Right atrium auricular region (tissue), 2 donors: ENCODE results near the gene NFATC2. TPM values are rescaled to one million over a fixed set of nuclear protein-coding genes. Genes with fewer than 3 reads are reported as not detected.
A peak's percentile ranks its signal among the peaks of the same experiment; 100 is the strongest.

Experiments
- DNase-seq: peaks from one replicate; pipeline ENCODE4 v3.0.0-alpha.2; 2019; ENCODE audit warnings: low spot score
- H3K27ac ChIP-seq, 2 donors: fragments of 200-600 bp; sonication (generic); 1 replicate in 1 of 2; 2 replicates in 1 of 2; pipeline ENCODE4 v1.5.1; 2016 to 2019
- H3K27me3 ChIP-seq, 2 donors: fragments of 200-600 bp; sonication (generic); one replicate each; pipeline versions ENCODE4 v1.5.1 to v1.6.0; 2017 to 2019
- H3K36me3 ChIP-seq: fragments of 200-600 bp; sonication (generic); one replicate; pipeline ENCODE4 v1.5.1; 2016
- H3K4me1 ChIP-seq, 2 donors: fragments of 200-600 bp; sonication (generic); one replicate each; pipeline versions ENCODE4 v1.5.1 to v1.6.0; 2017 to 2019
- H3K4me3 ChIP-seq, 2 donors: fragments of 200-600 bp; sonication (generic); 1 replicate in 1 of 2; 2 replicates in 1 of 2; pipeline ENCODE4 v1.5.1; 2017 to 2019; ENCODE audit warnings: mild to moderate bottlenecking in 1 of 2, moderate library complexity in 1 of 2
- H3K9me3 ChIP-seq, 2 donors: fragments of 200-600 bp; sonication (generic); one replicate each; pipeline ENCODE4 v1.5.1; 2019
- total RNA-seq, 2 donors: library from RNA; depleted of rRNA; stranded (reverse); fragments of >200 nt; gene quantifications; one replicate each; pipeline ENCODE4 v1.1.0, GENCODE V29; 2016
- TF ChIP-seq, protein P1 (sequence below), 2 donors: fragments of 200-600 bp; sonication (generic); IDR thresholded peaks; one replicate each; pipeline ENCODE4 v1.5.1; 2019; ENCODE audit warnings: antibody characterized with exemption in 2 of 2

The NFATC2 gene
- total RNA-seq, 2 donors from 2014 or later, result 8.6 to 12.5 TPM

DNA sequence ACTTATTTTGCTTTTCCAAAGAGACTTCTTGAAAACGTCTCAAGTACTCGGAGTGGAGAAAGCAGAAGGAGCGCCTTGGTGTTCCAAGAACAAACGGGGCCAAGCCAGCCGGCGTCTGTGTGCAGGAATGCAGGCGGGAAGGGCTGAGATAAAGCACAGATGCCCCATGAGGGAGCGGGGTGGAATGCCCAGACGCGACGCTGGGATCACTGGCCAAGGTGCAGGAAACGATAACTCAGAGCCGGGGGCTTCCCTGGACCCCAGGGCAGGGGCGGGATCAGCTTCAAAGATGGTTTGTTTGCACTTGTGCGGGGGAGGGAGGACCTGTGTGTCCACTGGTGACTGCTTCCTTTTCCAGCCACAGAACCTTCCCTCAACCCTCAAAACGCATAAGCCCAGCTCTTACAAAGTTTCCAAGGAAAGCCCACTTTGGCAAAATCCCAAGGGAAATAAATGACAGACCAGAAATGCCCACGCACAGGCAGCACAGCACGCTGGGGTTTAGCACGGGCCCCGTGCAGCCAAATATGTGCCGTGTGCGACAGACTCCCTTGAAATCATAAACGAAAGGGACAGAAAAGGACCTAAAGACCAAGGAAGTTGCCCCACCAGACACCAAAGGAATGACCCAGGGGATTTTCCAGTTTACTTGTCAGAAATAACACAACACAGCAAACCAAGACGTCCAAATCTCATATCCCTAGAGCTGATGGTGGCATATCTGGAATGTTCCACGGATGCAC lies 113.9 kb downstream of the NFATC2 start:
- DNase-seq, result peak; percentile 73
- TF ChIP-seq, protein P1, sequence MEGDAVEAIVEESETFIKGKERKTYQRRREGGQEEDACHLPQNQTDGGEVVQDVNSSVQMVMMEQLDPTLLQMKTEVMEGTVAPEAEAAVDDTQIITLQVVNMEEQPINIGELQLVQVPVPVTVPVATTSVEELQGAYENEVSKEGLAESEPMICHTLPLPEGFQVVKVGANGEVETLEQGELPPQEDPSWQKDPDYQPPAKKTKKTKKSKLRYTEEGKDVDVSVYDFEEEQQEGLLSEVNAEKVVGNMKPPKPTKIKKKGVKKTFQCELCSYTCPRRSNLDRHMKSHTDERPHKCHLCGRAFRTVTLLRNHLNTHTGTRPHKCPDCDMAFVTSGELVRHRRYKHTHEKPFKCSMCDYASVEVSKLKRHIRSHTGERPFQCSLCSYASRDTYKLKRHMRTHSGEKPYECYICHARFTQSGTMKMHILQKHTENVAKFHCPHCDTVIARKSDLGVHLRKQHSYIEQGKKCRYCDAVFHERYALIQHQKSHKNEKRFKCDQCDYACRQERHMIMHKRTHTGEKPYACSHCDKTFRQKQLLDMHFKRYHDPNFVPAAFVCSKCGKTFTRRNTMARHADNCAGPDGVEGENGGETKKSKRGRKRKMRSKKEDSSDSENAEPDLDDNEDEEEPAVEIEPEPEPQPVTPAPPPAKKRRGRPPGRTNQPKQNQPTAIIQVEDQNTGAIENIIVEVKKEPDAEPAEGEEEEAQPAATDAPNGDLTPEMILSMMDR (IDR thresholded peaks at IDR 0.05), result no peak
- Histone ChIP-seq H3K27me3 (no peaks in the 10 kb centered on the region), H3K27ac (peak overlapping the region in 1 of 2 donors; percentile 11), H3K4me3 (no peak overlapping the region), H3K4me1 (peaks cover 0 to 18% of the 10 kb centered on the region in 2 donors), H3K36me3 (peaks cover 7% of the 10 kb centered on the region), H3K9me3 (no peaks in the 10 kb centered on the region)

DNA sequence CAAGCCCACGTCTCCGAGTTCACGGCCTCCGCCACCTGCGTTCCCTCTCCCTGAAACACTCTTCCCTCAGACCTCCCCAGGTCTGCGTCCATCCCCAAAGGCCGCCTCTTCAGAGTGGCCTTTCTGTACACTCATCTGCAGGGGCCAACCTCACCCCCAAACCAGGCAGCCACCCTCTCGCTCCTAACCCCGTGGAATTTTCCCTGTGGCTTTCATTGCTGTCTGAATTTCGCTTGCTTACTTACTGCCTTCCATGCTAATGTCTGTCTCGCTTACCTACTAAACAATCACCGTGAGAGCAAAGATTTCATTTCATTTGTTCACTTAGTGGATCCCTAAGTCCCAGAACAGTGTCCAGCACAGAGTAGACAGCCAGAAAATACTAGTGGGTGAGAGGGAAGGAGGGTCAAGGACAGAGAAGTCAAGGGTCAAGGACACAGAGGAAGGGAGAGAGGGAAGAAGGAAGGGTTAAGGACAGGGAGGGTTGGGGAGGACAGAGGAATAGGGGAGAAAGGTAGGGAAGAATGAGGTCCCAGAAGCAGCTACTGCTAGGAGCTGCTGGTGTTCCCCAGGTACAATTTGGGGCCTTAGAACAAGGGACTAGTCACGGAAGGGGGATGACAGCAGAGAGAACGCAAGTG lies 114.7 kb downstream of the NFATC2 start:
- DNase-seq, result no peak
- Histone ChIP-seq H3K4me3 (no peak overlapping the region), H3K36me3 (peaks cover 7% of the 10 kb centered on the region), H3K27me3 (no peaks in the 10 kb centered on the region), H3K4me1 (peaks cover 0 to 18% of the 10 kb centered on the region in 2 donors), H3K9me3 (no peaks in the 10 kb centered on the region), H3K27ac (no peak overlapping the region)
- TF ChIP-seq, protein P1 (IDR thresholded peaks at IDR 0.05), result no peak

DNA sequence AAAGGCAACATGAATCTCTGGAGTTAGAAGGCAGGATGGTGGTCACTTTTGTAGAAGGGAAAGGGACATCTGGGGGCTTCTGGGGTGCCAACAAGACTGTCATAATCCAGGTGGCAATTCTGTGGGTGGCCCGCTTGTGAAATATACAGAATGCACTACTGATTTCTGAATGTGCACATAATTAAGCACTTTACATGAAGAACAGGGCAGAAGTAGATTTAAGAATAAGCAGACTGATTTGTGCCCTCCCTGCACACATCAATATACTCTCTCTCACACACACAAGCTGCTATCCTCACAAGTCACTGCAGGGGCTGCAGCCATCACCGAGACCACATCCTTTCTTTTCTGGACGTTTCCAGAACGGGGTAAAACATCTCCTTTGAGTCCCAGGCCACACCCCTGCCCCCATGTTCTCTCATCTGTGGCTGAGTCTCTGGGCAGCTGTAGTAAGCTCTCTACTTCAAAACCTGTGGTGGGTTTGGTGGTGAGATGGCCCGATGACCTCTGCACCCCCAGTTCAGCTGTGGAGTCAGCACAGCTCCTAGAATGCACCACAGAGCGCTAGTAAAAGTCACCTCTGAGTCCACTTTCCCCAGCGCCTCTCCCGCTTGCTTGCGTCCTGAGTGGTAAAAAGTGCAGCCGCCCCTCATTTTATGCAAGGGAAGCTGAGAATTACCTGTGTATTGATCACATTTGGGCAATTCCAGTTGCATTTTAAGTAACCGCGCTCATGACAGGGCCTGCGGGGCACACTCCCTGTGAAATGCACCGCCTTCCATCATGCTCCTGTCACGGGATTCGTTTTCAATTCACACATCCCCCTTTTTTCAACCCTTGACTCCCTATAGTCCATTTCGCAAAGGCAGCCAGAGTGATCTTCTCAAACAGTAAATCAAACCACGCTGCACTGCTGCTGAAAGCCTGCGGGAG lies 115.5 kb downstream of the NFATC2 start:
- Histone ChIP-seq H3K36me3 (peaks cover 3% of the 10 kb centered on the region), H3K9me3 (no peaks in the 10 kb centered on the region), H3K4me1 (peaks cover 0 to 18% of the 10 kb centered on the region in 2 donors), H3K27me3 (no peaks in the 10 kb centered on the region), H3K27ac (no peak overlapping the region), H3K4me3 (no peak overlapping the region)
- no peak for DNase-seq
- TF ChIP-seq, protein P1 (IDR thresholded peaks at IDR 0.05), result no peak

DNA sequence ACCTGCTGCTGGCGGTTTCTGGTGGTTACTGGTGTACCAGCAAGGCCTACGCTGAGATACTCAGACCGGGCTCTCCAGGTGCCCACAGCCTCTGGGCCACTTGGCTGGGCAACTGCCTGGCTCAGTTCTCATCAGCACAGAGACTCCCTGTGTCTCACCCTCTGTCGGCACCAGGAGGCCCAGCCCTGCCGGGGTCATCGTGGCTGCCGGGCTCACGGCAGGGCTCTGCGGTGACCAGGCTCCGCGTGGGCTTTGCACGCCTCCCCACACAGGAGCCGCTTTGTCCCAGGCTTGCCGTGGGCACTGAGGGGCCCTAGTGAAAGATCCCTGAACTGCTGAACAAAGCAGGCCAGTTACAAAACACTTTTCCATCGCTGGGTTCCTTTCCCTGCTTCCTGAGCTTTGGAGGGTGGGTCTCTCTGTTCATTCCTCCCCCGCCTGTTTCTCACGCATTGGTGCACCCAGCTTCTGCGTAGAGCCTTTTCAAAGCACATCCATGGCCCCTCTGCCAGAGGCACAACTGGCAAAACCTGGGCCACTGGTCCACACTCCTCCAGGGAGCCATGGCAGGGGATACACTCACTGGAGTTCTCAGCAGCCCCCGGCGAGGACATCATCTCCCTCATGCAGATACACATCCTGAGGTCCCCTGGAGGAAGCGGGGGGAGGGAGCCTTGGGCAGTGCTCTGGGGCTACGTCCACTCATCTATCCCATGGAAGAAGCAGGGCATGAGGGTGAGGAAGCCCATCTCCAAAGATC lies 117.0 kb downstream of the NFATC2 start:
- Histone ChIP-seq H3K4me3 (no peak overlapping the region), H3K4me1 (peaks cover 0 to 18% of the 10 kb centered on the region in 2 donors), H3K9me3 (no peaks in the 10 kb centered on the region), H3K27ac (no peak overlapping the region), H3K27me3 (no peaks in the 10 kb centered on the region), H3K36me3 (no peaks in the 10 kb centered on the region)
- TF ChIP-seq, protein P1 (IDR thresholded peaks at IDR 0.05), result no peak
- DNase-seq, result no peak
